ENCODE measurements around the gene GRPR.

GRPR gene

DNA sequence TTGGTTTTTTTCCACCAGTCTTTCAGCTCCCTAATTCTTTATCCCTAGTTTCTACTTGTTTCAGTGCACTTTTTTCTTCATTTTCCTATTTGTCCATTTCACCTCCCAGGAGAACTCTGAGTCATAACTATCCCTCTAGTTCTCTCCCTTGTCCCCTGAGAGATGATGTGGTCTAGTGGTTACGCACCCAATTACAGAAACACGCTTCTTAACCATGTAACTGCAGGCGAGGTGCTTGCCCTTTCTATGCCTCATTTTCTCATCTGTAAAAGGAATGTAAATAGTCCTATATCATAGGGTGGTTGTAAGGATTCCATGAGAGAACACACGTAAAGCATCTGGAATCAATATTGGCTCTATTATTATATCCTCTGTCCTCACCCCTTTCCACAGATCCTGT lies 8.8 kb upstream of the GRPR start:
- no peak for DNase-seq (ENCODE audit: low read depth)
- TF ChIP-seq, protein P1, sequence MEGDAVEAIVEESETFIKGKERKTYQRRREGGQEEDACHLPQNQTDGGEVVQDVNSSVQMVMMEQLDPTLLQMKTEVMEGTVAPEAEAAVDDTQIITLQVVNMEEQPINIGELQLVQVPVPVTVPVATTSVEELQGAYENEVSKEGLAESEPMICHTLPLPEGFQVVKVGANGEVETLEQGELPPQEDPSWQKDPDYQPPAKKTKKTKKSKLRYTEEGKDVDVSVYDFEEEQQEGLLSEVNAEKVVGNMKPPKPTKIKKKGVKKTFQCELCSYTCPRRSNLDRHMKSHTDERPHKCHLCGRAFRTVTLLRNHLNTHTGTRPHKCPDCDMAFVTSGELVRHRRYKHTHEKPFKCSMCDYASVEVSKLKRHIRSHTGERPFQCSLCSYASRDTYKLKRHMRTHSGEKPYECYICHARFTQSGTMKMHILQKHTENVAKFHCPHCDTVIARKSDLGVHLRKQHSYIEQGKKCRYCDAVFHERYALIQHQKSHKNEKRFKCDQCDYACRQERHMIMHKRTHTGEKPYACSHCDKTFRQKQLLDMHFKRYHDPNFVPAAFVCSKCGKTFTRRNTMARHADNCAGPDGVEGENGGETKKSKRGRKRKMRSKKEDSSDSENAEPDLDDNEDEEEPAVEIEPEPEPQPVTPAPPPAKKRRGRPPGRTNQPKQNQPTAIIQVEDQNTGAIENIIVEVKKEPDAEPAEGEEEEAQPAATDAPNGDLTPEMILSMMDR (IDR thresholded peaks at IDR 0.05; ENCODE audit: control insufficient read depth, extremely low read depth, insufficient read depth) = no peak
- no peak overlapping the region for H3K4me3 ChIP-seq (ENCODE audit: low read depth, low read length)

DNA sequence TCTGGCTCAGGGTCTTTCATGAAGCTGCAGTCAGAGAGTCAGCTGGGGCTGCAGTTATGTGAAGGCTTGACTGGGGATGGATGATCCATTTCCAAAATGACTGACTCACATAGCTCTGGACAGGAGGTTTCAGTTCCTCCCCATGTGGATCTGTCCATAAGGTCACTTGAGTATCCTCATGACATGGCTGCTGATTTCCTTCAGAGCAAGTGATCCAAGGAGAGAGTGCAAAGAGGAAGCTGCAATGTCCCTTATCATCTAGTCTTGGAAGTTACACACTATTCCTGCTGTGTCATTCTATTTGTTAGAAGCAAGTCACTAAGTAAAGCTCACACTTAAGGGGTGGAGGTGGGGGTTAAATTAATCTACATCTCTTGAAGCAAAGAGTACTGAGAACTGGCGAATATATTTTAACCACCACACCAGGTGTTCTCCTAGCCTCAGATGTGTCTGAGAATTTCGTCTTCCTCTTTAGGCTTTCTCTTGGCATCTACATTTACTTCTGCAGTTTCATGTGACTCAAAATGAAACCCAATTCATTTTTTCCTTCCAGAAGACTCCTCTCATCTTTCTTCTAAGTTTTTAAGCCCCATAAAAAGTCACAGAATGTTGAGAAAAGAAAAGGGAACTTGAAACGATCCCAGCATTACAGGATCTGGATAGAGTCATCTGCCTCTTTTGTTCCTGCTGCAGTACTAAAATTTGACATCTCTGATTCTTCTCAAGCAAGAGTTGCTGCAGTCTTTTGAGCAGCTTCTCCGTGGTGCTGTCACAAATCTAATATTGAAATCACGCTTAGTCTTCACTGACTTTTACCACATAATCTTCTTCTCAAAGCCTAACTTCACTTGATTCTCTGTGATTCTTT lies 3.8 kb upstream of the GRPR start:
- no peak for DNase-seq (ENCODE audit: low read depth)
- H3K4me3 ChIP-seq (ENCODE audit: low read depth, low read length) = no peak overlapping the region
- TF ChIP-seq, protein P1 (IDR thresholded peaks at IDR 0.05; ENCODE audit: control insufficient read depth, extremely low read depth, insufficient read depth) = no peak

GRCh38 chrX:16120431-16120830 lies 2.9 kb upstream of the GRPR start:
- TF ChIP-seq, protein P1 (IDR thresholded peaks at IDR 0.05; ENCODE audit: control insufficient read depth, extremely low read depth, insufficient read depth) = no peak
- DNase-seq (ENCODE audit: low read depth) = no peak
- no peak overlapping the region for H3K4me3 ChIP-seq (ENCODE audit: low read depth, low read length)

DNA sequence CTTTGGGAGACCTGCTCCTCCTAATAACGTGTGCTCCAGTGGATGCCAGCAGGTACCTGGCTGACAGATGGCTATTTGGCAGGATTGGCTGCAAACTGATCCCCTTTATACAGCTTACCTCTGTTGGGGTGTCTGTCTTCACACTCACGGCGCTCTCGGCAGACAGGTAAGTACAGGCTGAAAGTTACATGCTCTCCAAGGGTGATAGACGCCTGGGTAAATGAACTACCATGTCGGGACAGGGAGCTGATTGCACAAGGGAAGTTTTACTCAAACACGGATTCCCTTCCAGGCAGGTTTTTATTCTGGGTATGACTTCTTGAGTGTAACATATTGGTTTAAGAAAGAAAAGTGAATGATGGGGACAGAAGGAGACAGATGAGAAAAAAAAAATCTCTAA lies 836 bp downstream of the GRPR start:
- H3K4me3 ChIP-seq (ENCODE audit: low read depth, low read length) = no peak overlapping the region
- DNase-seq (ENCODE audit: low read depth) = no peak
- TF ChIP-seq, protein P1 (IDR thresholded peaks at IDR 0.05; ENCODE audit: control insufficient read depth, extremely low read depth, insufficient read depth) = no peak

DNA sequence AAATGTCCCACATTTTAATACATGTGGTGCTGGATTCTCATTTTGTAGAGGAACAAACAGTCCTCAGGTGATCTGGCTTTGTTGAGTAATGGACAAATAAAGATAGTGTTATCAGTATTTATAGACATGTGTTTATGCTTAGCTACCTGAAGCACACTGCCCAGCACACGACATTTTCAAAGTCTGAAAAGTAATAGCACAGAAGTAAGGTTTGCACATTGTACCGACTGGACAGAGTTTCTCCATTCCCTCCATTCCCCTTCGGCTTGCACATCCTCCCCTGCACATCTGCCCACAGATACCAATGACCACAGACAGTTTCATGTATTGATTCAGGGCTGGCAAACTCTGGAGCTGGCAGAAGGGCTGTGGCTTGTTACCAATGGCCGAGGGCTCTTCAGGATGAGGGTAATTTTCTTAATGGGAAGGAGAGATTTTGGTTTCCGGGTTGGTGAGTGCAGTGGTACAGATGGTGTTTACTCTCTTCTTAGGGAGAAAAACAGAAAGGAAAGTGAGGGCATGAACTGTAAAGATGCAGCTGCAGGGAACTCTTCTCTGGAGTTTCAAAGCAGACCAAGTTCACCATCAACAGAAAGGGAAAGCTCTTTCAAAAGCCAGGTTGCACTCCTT lies 2.3 kb downstream of the GRPR start:
- TF ChIP-seq, protein P1 (IDR thresholded peaks at IDR 0.05; ENCODE audit: control insufficient read depth, extremely low read depth, insufficient read depth) = no peak
- no peak for DNase-seq (ENCODE audit: low read depth)
- peak overlapping the region; percentile 21; the same call in 1 of the 2 replicates for H3K4me3 ChIP-seq (ENCODE audit: low read depth, low read length)

GRCh38 chrX:16130707-16131106 lies 7.3 kb downstream of the GRPR start:
- TF ChIP-seq, protein P1 (IDR thresholded peaks at IDR 0.05; ENCODE audit: control insufficient read depth, extremely low read depth, insufficient read depth) = no peak
- no peak overlapping the region for H3K4me3 ChIP-seq (ENCODE audit: low read depth, low read length)
- no peak for DNase-seq (ENCODE audit: low read depth)

Data from LNCaP clone FGC (cell line).